Measurements from ENCODE around the gene ARSB. TPM values are rescaled to one million over a fixed set of nuclear protein-coding genes. Genes with fewer than 3 reads are reported as not detected.
"Not testable (repeated sequence)": the region's sequence is repeated elsewhere in the genome, so short reads cannot be mapped to it uniquely, and the experiment has no call there.

ARSB gene
- total RNA-seq, 2 experiments from 2014 or later = 19.2 to 21.0 TPM

DNA sequence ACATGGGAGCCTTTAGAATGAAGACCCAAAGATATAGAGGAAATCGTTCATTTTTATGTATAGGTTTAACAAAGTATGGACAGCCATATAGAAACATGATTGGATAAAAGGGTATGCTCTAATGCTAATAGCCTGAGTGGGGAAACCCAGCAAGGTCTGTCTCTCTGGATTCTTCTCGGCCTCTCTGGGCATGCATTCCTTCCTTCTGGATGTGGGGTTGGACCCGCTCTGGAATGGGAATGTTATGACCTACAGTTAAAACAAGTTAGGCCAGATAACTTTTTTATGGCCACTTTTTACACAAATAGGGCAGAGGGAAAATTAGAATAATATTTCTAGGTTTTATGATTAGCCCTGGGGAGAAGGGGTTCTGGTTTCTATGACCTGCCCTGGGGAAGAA, 103.2 kb downstream of the ARSB start:
- ChIA-PET CTCF (interaction anchor here (0.7 kb wide), 1 partner anchor 317 kb away, joined by 4 read pairs; no protein-coding TSS in a partner anchor), POLR2A (no interaction called here)

GRCh38 chr5:78879516-78879915, 105.6 kb downstream of the ARSB start:
- POLR2A ChIA-PET = no interaction called here
- CTCF ChIA-PET = no interaction called here

DNA sequence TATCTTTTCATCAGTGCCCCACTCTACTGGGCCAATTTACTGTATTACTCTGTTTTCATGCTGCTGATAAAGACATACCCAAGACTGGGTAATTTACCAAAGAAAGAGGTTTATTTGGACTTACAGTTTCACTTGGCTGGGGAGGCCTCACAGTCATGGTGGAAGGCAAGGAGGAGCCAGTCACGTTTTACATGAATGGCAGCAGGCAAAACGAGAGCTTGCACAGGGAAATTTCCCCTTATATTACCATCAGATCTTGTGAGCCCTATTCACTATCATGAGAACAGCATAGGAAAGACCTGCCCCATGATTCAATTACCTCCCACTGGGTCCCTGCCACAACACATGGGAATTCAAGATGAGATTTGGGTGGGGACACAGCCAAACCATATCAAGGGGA, 119.0 kb downstream of the ARSB start:
- CTCF ChIA-PET, POLR2A ChIA-PET: not testable (repeated sequence)

- CTCF ChIA-PET = no interaction called here
- POLR2A ChIA-PET = no interaction called here
Measured at GRCh38 chr5:78858364-78858763, 126.7 kb downstream of the ARSB start.

DNA sequence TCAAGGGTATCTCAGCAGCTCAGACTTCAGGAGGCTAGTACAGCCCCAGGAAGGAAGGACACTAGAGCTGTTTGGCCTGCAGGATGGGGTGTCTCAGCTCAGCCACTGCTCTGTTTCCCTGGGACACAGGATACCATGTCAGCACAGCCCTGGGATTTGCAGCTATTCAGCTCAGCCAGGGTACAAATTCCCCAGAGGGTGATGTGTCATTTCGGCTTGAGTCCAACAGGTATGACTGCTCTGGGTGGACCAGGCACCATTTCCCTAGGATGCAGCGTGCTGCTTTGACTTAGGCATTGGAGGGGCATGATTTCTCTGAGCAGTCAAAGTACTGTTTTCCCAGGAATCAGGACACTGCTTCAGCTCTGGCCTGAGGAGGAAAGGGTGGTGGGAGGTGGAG, 130.1 kb downstream of the ARSB start:
- ChIA-PET CTCF (no interaction called here), POLR2A (no interaction called here)

DNA sequence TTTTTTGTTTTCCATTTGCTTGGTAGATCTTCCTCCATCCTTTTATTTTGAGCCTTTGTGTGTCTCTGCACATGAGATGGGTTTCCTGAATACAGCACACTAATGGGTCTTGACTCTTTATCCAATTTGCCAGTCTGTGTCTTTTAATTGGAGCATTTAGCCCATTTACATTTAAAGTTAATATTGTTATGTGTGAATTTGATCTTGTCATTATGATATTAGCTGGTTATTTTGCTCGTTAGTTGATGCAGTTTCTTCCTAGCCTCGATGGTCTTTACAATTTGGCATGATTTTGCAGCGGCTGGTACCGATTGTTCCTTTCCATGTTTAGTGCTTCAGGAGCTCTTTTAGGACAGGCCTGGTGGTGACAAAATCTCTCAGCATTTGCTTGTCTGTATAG, 133.2 kb downstream of the ARSB start:
- POLR2A ChIA-PET, CTCF ChIA-PET: not testable (repeated sequence)

GRCh38 chr5:78845470-78845869, 139.6 kb downstream of the ARSB start:
- ChIA-PET CTCF (no interaction called here), POLR2A (no interaction called here)

DNA sequence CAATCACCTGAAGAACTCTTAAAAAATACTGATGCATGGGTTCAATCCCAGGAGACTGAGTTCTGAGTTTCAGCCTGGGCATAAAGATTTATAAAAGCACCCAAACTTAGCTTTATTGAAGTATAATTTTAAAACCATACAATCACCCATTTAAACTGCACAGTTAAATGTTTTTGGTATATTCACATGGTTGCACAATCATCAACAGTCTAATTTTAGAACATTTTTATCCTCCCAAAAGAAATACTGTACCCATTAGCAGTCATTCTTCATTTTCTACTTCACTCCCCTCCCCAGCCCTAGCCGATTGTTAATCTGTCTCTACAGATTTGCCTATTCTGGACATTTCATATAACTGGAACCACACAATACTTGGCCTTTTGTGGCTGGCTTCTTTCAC, 141.7 kb downstream of the ARSB start:
- ChIA-PET POLR2A (no interaction called here), CTCF (no interaction called here)

- POLR2A ChIA-PET = no interaction called here
- CTCF ChIA-PET = no interaction called here
Measured at GRCh38 chr5:78841767-78842166, 143.3 kb downstream of the ARSB start.

DNA sequence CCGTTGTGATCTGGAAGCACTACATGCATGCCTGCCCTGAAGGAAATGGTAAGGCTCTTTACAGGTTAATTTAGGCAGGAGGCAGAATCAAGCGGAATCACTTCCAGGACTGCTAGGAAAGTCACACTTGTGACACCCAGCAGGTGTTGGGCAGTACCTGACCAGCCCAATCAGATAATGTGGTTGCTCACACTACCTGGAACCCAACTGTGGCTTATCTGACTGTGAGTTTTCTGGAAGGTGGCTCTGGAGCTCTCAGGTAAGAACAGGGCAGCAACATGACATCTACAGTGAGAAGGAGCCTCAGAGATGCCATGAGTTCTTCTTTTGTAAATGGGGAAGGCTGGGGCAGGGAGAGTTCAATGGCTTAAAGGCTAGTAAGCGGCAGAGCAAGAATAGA, 146.4 kb downstream of the ARSB start:
- ChIA-PET CTCF (no interaction called here), POLR2A (no interaction called here)

DNA sequence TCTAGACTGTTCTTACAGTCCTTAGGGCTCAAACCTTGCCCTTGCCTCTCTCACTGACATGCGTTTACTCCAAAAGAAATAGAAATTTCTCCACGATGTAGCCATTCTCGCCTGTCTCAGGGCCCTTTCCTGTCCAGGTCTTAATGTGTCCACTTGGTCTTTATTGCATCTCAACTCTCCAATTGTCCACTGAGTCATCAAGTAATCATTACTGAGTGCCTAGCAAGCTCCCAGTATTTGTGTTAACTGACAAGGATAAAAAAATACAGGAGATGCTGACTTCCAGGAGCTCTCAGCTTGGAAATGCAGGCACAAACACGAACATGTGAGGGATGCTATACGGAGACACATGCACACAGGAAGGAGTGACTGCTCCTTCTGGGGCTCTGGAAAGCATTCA, 147.3 kb downstream of the ARSB start:
- ChIA-PET CTCF (no interaction called here), POLR2A (no interaction called here)

DNA sequence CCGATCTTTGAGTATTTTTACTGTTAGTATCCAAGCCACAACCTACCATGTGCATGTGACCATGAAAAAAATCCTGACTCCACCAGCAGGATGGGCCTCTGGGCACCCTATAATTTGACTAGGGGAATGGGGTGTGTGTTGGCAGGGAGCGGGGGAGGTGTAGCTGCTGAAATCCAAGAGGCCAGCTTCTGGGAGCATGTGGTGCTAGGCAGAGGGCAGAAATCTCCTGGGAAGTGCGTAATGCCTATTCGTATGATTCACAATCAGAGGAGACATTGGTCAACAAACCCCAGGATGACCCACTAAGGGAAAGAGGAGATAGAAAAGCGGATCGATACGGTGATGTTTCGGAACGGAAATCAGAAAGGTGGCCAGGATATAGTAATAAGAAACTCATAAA, 149.9 kb downstream of the ARSB start:
- ChIA-PET CTCF (no interaction called here), POLR2A (no interaction called here)

DNA sequence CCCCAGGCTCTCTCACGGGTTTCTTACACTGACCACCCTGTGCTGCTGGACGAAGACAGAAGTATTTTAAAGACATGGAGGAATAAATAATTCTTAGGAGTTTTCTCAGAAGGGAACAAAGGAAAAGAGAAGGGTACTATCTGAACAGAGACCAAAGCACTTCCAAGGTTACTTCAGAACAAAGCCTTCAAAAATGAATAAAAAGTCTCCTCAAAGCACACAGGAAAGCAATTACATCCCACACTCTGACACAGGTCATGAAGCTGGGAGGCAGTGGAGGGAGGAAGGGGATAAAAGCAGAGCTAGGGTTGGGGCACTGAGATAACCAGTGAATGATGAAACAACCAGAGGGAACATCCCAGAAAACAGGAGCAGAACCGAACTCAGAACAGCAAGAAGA, 151.8 kb downstream of the ARSB start:
- CTCF ChIA-PET = no interaction called here

GRCh38 chr5:78830528-78831046, 154.5 kb downstream of the ARSB start:
- ChIA-PET POLR2A (no interaction called here), CTCF (no interaction called here)

More for the DNA sequence above, 151.8 kb downstream of the ARSB start:
- POLR2A ChIA-PET = no interaction called here

- POLR2A ChIA-PET = no interaction called here
- CTCF ChIA-PET = no interaction called here
Measured at GRCh38 chr5:78829811-78830527, 155.1 kb downstream of the ARSB start.

DNA sequence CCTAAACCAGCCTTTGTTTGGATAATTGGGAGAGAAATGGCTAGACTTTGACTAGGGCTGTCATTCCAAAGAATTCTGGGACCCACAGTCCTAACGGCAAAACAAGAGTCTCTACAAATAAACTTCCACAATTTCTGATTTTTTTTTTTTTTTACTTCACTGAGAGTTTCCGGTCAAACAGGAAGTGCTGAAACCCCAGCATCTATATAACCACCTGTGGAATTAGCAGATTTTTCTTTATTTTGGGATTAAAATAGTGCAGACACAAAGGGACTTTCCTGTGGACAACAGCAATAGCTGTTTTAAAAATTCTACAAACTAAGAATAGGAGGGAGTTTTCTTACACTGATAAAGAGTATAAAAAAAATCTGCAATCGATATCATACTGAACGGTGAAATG, 157.4 kb downstream of the ARSB start:
- ChIA-PET POLR2A (no interaction called here), CTCF (no interaction called here)

- CTCF ChIA-PET = interaction anchor here (0.5 kb wide), 1 partner anchor 89 kb away, joined by 5 read pairs; no protein-coding TSS in a partner anchor
- POLR2A ChIA-PET = no interaction called here
Measured at GRCh38 chr5:78824831-78825281, 160.3 kb downstream of the ARSB start.

GRCh38 chr5:78823196-78823595, 161.9 kb downstream of the ARSB start:
- POLR2A ChIA-PET = no interaction called here
- CTCF ChIA-PET = no interaction called here

DNA sequence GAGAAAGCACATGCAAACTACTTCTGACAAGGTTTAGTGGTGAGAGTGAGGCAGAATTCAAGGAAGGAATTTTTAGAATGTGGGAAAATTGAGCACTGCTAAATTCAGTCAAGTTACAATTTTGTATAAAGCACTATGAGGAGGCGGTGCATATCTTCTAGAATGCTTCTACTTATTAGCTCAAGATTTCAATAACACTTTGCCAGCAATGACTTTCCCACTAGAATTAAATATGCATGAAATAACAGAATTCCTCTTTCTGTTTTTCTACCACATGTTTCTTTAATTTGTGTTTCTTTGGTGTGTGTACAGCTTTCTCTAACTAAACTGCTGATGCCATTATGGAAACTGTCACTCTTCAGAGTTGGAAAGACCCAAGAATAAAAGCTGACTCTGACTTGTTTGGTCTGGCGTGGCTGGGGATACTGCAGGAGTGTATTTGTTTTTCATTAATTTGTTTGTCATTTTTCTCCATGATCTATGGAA, 163.5 kb downstream of the ARSB start:
- ChIA-PET CTCF (no interaction called here), POLR2A (no interaction called here)

DNA sequence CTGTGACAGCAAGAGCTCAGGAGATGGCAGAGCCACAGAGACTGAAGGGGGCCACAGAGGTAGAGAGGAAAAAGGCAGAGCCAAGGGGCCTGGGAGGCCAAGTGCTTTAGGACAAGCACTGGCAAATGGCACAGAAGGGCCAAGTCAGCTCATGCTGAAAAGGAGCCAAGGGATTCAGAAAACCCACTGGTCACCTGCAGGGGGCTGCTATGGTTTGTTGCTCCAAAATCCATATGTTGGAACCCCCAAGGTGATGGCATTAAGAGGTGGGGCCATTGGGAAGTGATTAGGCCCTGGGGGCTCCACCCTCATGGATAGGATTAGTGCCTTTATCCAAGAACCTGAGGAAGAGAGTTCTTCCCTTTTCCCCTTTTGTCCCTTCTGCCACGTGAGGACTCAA, 165.4 kb downstream of the ARSB start:
- ChIA-PET POLR2A (no interaction called here), CTCF (no interaction called here)

GRCh38 chr5:78819166-78819565, 165.9 kb downstream of the ARSB start:
- POLR2A ChIA-PET = no interaction called here
- CTCF ChIA-PET = no interaction called here

DNA sequence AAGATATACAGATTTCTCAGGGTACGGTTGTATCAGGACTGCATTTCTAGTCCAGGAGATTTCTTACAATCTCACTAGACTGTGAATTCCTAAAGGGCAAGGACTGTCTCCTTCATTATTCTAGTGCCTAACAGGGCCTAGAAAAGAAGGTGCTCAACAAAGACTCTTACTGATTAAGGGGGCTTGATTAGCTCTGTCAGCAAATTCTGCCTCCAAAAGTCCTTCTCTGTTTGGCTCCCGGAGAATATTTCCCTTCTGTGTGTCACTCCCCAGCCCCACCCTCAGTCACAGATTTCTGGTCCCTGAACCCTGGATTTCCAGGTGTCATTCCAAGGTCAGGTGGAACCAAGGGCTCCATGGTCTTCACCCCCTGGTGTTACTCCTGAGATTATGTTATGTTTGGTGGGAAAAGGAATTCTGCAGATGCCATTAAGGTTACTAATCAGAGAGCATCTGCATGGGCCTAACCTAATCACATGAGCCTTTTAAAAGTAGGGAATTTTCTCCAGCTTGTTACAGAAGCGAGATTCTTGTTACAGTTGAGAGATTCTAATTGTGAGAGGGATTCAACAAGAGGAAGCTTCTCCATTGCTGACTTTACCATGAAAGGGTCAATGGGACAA, 168.9 kb downstream of the ARSB start:
- POLR2A ChIA-PET = no interaction called here
- CTCF ChIA-PET = no interaction called here
